Measurements from ENCODE around the gene PLA2G4A. TPM values are rescaled to one million over a fixed set of nuclear protein-coding genes. Genes with fewer than 3 reads are reported as not detected.

The PLA2G4A gene
- total RNA-seq, 2 donors from 2014 or later = 3.1 to 6.3 TPM

- Histone ChIP-seq H3K4me1 (no peaks in the 10 kb centered on the region), H3K36me3 (no peaks in the 10 kb centered on the region)
- intact Hi-C loops (cut with DNase I) = no loop called here
Observed at GRCh38 chr1:186869526-186870228, 40.9 kb downstream of the PLA2G4A start.

GRCh38 chr1:186871784-186872183 lies 43.0 kb downstream of the PLA2G4A start:
- Histone ChIP-seq H3K4me1 (no peaks in the 10 kb centered on the region), H3K9me3 (no peaks in the 10 kb centered on the region), H3K27me3 (no peaks in the 10 kb centered on the region), H3K9ac (ENCODE audit: low read depth in 2 of 2, low read length in 2 of 2) (no peak overlapping the region), H3K4me3 (no peak overlapping the region), H3K27ac (no peak overlapping the region), H3K36me3 (no peaks in the 10 kb centered on the region)
- no peak for TF ChIP-seq CTCF (IDR thresholded peaks at IDR 0.05)
- no peak for DNase-seq
- intact Hi-C loops (cut with DNase I) = no loop called here

More at GRCh38 chr1:186869526-186870228, 40.9 kb downstream of the PLA2G4A start:
- TF ChIP-seq CTCF (IDR thresholded peaks at IDR 0.05) = no peak
- Histone ChIP-seq H3K27ac (no peak overlapping the region), H3K9me3 (no peaks in the 10 kb centered on the region), H3K9ac (ENCODE audit: low read depth in 2 of 2, low read length in 2 of 2) (no peak overlapping the region), H3K4me3 (no peak overlapping the region), H3K27me3 (no peaks in the 10 kb centered on the region)
- DNase-seq = no peak

DNA sequence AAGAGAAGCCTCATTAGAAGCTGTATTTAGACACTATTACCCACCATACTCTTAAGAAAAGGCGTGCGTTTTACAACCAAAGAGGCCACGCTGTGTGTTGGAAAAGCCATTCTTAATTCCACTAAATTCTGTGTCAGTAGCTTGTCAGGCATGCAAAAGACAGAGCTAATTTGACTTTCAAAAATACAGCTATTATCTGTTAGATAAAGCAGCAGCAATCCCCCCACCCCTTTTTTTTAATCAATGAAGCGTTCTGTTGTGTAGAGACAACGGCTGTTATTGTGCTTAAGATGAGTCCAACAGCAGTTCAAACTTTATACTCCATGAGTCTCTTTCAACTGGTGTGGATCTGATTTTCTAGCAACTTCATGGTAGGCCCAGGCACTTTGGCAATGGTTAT lies 43.5 kb downstream of the PLA2G4A start:
- Histone ChIP-seq H3K4me1 (no peaks in the 10 kb centered on the region), H3K9ac (ENCODE audit: low read depth in 2 of 2, low read length in 2 of 2) (no peak overlapping the region), H3K27ac (no peak overlapping the region), H3K9me3 (no peaks in the 10 kb centered on the region), H3K27me3 (no peaks in the 10 kb centered on the region), H3K36me3 (no peaks in the 10 kb centered on the region), H3K4me3 (no peak overlapping the region)
- DNase-seq = no peak
- intact Hi-C loops (cut with DNase I) = no loop called here
- TF ChIP-seq CTCF (IDR thresholded peaks at IDR 0.05) = no peak

DNA sequence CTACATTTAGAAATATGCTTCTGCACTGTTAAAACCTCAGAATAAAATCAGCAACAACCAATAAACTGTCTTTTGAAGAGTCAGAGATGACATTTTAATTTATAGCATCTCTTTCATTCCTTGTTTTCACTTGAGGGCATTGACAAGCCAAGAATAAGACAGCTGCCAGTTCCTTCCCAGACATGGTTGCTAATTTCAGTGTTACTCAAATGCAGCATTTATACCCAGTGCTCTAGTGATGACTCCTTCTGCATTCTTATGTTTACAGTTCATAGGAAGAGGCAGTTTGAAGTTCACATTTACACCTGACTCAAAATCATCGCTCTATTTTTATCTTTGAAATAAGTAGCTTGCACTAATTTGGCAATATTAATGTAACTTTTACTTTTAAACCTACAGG lies 44.9 kb downstream of the PLA2G4A start:
- TF ChIP-seq CTCF (IDR thresholded peaks at IDR 0.05) = no peak
- H3K27ac ChIP-seq = no peak overlapping the region
- H3K27me3 ChIP-seq = no peaks in the 10 kb centered on the region
- H3K4me3 ChIP-seq = no peak overlapping the region
- H3K9me3 ChIP-seq = no peaks in the 10 kb centered on the region
- no peak for DNase-seq
- intact Hi-C loops (cut with DNase I) = no loop called here
- no peak overlapping the region for H3K9ac ChIP-seq (ENCODE audit: low read depth in 2 of 2, low read length in 2 of 2)
- no peaks in the 10 kb centered on the region for H3K4me1 ChIP-seq
- H3K36me3 ChIP-seq = no peaks in the 10 kb centered on the region

DNA sequence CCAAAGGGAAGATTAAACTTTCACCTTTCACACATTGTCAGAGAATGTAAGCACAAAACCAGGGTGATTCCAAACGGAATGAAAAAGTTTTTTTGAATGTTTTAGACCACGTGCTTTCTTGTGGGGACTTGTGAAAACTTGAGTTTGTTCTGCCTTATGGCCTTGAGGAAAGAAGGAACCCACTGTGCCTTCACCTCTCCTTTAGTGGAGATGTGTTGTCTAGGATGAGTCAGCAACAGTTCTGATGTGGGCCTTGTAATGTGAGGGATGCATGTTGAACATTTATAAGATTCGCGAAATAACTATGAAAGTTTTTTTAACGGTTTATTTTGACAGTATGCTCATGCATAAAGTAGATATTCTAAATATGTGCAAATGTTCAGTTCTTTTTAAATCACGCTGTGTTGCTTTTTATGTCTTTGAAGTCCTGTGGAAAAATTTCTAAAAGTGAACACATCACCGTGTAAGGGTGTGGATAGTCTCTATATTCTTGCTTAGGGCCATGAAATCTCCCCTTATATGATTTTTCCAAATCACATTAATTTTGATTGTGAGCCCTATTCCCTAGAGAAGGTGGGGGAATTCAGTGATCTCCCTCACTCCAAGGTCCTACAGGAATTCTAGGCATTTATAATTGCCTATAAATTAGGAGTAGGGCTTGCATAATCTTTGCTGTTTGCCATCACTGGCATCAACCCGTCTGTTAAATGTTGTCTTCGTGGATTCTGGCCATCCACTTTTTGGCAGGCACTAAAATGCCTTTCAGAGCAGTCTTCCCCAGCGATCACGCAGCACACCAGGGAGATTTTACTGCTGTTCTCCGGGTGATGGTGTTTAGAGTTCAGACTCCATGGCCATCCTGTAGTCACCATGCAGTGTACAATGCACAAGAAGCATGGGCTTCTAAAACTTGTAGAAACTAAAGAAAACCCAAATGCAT lies 47.4 kb downstream of the PLA2G4A start:
- DNase-seq = no peak
- Histone ChIP-seq H3K27ac (no peak overlapping the region), H3K36me3 (no peaks in the 10 kb centered on the region), H3K27me3 (no peaks in the 10 kb centered on the region), H3K4me3 (no peak overlapping the region), H3K9me3 (no peaks in the 10 kb centered on the region), H3K9ac (ENCODE audit: low read depth in 2 of 2, low read length in 2 of 2) (no peak overlapping the region), H3K4me1 (no peaks in the 10 kb centered on the region)
- intact Hi-C loops (cut with DNase I) = no loop called here
- no peak for TF ChIP-seq CTCF (IDR thresholded peaks at IDR 0.05)
